Measurements from ENCODE around the gene BARHL1. TPM values are rescaled to one million over a fixed set of nuclear protein-coding genes. Genes with fewer than 3 reads are reported as not detected.
A peak's percentile ranks its signal among the peaks of the same experiment; 100 is the strongest.

The BARHL1 gene
- total RNA-seq, 1 experiment from 2014 or later, result 0.15 TPM

DNA sequence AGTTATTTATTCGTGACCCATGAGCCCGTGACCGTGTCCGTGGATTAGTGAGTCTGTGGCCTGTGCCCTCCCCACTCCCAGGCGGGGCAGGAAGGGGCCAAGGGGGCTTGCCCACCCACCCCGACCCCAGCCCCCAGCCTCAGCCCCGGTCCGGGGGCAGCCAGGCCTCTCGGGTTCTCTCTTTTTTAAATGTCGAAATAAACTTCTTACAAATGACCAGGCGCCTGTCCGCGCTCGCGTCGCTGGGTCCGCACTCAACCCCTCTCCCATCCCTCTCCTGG is 7.6 kb downstream of the BARHL1 start:
- ChIA-PET POLR2A (interaction anchor here (1.5 kb wide), 1 partner anchor 80 kb away, joined by 5 read pairs; the partner anchor contains the start of genes DDX31 and GTF3C4), CTCF (no interaction called here)
- no peak for TF ChIP-seq GRHL2 (CRISPR knock-in tag; IDR thresholded peaks at IDR 0.05; ENCODE audit: insufficient replicate concordance, severe bottlenecking)
- TF ChIP-seq, protein P1, sequence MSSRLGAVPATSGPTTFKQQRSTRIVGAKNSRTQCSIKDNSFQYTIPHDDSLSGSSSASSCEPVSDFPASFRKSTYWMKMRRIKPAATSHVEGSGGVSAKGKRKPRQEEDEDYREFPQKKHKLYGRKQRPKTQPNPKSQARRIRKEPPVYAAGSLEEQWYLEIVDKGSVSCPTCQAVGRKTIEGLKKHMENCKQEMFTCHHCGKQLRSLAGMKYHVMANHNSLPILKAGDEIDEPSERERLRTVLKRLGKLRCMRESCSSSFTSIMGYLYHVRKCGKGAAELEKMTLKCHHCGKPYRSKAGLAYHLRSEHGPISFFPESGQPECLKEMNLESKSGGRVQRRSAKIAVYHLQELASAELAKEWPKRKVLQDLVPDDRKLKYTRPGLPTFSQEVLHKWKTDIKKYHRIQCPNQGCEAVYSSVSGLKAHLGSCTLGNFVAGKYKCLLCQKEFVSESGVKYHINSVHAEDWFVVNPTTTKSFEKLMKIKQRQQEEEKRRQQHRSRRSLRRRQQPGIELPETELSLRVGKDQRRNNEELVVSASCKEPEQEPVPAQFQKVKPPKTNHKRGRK (CRISPR knock-in tag; IDR thresholded peaks at IDR 0.05; ENCODE audit: borderline replicate concordance), result no peak
- TF ChIP-seq, protein P2, sequence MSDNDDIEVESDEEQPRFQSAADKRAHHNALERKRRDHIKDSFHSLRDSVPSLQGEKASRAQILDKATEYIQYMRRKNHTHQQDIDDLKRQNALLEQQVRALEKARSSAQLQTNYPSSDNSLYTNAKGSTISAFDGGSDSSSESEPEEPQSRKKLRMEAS (CRISPR knock-in tag; IDR thresholded peaks at IDR 0.05), result no peak
- TF ChIP-seq, protein P3, sequence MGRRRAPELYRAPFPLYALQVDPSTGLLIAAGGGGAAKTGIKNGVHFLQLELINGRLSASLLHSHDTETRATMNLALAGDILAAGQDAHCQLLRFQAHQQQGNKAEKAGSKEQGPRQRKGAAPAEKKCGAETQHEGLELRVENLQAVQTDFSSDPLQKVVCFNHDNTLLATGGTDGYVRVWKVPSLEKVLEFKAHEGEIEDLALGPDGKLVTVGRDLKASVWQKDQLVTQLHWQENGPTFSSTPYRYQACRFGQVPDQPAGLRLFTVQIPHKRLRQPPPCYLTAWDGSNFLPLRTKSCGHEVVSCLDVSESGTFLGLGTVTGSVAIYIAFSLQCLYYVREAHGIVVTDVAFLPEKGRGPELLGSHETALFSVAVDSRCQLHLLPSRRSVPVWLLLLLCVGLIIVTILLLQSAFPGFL (CRISPR knock-in tag; IDR thresholded peaks at IDR 0.05; ENCODE audit: borderline replicate concordance), result no peak
- no peak for TF ChIP-seq NR2C2 (CRISPR knock-in tag; IDR thresholded peaks at IDR 0.05)
- TF ChIP-seq, protein P4, sequence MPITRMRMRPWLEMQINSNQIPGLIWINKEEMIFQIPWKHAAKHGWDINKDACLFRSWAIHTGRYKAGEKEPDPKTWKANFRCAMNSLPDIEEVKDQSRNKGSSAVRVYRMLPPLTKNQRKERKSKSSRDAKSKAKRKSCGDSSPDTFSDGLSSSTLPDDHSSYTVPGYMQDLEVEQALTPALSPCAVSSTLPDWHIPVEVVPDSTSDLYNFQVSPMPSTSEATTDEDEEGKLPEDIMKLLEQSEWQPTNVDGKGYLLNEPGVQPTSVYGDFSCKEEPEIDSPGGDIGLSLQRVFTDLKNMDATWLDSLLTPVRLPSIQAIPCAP (CRISPR knock-in tag; IDR thresholded peaks at IDR 0.05), result no peak
- TF ChIP-seq, protein P5, sequence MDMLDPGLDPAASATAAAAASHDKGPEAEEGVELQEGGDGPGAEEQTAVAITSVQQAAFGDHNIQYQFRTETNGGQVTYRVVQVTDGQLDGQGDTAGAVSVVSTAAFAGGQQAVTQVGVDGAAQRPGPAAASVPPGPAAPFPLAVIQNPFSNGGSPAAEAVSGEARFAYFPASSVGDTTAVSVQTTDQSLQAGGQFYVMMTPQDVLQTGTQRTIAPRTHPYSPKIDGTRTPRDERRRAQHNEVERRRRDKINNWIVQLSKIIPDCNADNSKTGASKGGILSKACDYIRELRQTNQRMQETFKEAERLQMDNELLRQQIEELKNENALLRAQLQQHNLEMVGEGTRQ (CRISPR knock-in tag; IDR thresholded peaks at IDR 0.05), result no peak
- Mint-ChIP-seq H3K27ac (no peak overlapping the region), H3K9me3 (no peaks in the 10 kb centered on the region), H3K27me3 (ENCODE audit: low read depth) (peaks cover 83% of the 10 kb centered on the region), H3K4me3 (peak overlapping the region; percentile 67), H3K4me1 (peaks cover 59% of the 10 kb centered on the region), H3K36me3 (peaks cover 8% of the 10 kb centered on the region; the same call in 1 of the 2 replicates)
- no peak for DNase-seq (ENCODE audit: low spot score)
- no peak for ATAC-seq

DNA sequence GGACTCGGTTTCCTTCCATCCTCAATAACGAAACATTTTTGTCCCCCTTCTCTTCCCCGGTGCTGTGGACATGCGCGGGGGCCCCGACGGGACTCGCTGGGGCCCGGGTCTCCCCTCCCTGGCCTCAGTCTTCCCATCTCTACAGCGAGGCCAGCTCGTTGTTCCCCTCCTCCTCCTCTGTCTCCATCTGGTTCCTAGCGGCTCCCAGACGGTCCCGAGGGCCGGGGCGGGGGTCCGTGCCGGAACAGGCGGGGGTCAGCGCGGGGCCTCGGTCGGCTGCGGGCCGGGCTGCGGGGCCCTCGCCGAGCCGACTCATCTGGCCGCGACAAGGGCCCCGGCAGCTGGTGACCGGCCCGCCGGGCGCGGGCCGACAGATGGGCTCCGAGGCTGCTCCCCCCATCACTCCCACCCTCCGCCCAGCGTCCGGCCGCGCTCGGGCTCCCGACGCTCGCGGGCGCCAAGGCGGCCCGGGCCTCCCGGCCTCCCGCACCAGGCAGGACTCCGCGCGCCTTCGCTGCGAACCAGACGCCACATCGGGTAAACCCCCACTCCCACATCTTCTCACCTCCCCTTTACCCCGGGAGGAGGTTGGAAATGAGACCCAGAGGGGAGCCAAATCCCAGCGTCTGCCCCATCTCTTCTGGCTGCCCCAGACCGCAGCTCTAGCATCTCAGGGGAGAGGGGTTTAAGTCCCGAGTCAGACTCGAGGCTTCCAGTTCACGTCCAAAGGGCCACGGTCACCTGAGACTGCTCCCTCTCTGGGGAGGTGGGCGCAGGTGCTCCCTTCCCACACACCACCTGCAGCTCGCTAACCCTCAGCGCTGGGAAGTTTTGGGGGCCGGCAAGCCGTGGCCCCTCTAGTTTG is 8.1 kb downstream of the BARHL1 start:
- peaks cover 77% of the 10 kb centered on the region for H3K27me3 Mint-ChIP-seq (ENCODE audit: low read depth)
- peaks cover 54% of the 10 kb centered on the region for H3K4me1 Mint-ChIP-seq
- no peak for TF ChIP-seq EMX1 (CRISPR knock-in tag; IDR thresholded peaks at IDR 0.05)
- no peak for TF ChIP-seq NR1H2 (CRISPR knock-in tag; IDR thresholded peaks at IDR 0.05)
- no peak for TF ChIP-seq ZNF317 (CRISPR knock-in tag; IDR thresholded peaks at IDR 0.05; ENCODE audit: borderline replicate concordance, low read depth)
- TF ChIP-seq, protein P6, sequence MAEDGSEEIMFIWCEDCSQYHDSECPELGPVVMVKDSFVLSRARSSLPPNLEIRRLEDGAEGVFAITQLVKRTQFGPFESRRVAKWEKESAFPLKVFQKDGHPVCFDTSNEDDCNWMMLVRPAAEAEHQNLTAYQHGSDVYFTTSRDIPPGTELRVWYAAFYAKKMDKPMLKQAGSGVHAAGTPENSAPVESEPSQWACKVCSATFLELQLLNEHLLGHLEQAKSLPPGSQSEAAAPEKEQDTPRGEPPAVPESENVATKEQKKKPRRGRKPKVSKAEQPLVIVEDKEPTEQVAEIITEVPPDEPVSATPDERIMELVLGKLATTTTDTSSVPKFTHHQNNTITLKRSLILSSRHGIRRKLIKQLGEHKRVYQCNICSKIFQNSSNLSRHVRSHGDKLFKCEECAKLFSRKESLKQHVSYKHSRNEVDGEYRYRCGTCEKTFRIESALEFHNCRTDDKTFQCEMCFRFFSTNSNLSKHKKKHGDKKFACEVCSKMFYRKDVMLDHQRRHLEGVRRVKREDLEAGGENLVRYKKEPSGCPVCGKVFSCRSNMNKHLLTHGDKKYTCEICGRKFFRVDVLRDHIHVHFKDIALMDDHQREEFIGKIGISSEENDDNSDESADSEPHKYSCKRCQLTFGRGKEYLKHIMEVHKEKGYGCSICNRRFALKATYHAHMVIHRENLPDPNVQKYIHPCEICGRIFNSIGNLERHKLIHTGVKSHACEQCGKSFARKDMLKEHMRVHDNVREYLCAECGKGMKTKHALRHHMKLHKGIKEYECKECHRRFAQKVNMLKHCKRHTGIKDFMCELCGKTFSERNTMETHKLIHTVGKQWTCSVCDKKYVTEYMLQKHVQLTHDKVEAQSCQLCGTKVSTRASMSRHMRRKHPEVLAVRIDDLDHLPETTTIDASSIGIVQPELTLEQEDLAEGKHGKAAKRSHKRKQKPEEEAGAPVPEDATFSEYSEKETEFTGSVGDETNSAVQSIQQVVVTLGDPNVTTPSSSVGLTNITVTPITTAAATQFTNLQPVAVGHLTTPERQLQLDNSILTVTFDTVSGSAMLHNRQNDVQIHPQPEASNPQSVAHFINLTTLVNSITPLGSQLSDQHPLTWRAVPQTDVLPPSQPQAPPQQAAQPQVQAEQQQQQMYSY (CRISPR knock-in tag; IDR thresholded peaks at IDR 0.05), result peak; percentile 68
- no peak for TF ChIP-seq FOXJ3 (CRISPR knock-in tag; IDR thresholded peaks at IDR 0.05; ENCODE audit: borderline replicate concordance)
- TF ChIP-seq NR3C1 (CRISPR knock-in tag; conservative IDR thresholded peaks at IDR 0.05; ENCODE audit: low read depth), result no peak
- TF ChIP-seq, protein P7, sequence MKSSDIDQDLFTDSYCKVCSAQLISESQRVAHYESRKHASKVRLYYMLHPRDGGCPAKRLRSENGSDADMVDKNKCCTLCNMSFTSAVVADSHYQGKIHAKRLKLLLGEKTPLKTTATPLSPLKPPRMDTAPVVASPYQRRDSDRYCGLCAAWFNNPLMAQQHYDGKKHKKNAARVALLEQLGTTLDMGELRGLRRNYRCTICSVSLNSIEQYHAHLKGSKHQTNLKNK (CRISPR knock-in tag; IDR thresholded peaks at IDR 0.05), result no peak
- no peak for TF ChIP-seq ZNF416 (CRISPR knock-in tag; IDR thresholded peaks at IDR 0.05)
- POLR2A ChIA-PET, result interaction anchor here (1.5 kb wide), 1 partner anchor 79 kb away, joined by 5 read pairs; the partner anchor contains the start of genes DDX31 and GTF3C4
- no peaks in the 10 kb centered on the region for H3K9me3 Mint-ChIP-seq
- ATAC-seq, result peak; percentile 10
- no peak overlapping the region for H3K27ac Mint-ChIP-seq
- CTCF ChIA-PET, result interaction anchor here (0.6 kb wide), 1 partner anchor 138 kb away, joined by 3 read pairs; no protein-coding TSS in a partner anchor
- DNase-seq (ENCODE audit: low spot score), result no peak
- peak overlapping the region; percentile 67 for H3K4me3 Mint-ChIP-seq
- peaks cover 8% of the 10 kb centered on the region for H3K36me3 Mint-ChIP-seq

Data from WTC11 (cell line).